Thyroid gland (tissue), 4 donors: Measurements from ENCODE around the gene VPREB1. TPM values are rescaled to one million over a fixed set of nuclear protein-coding genes. Genes with fewer than 3 reads are reported as not detected.
"Not testable (repeated sequence)": the region's sequence is repeated elsewhere in the genome, so short reads cannot be mapped to it uniquely, and the experiment has no call there.

ENCODE experiments used
- DNase-seq, 2 donors: peaks; one replicate each; pipeline ENCODE4 v3.0.0-alpha.2; 2019
- H3K27ac ChIP-seq, 3 donors: fragments of 200-600 bp; sonication (generic); 1 replicate in 2 of 3; 2 replicates in 1 of 3; pipeline ENCODE4 v1.5.1; 2016 to 2019; ENCODE audit warnings: mild to moderate bottlenecking in 1 of 3, moderate library complexity in 1 of 3
- H3K27me3 ChIP-seq: fragments of 200-600 bp; sonication (generic); one replicate; pipeline ENCODE4 v1.5.1; 2019
- H3K36me3 ChIP-seq, 2 donors: fragments of 200-600 bp; sonication (generic); one replicate each; pipeline ENCODE4 v1.5.1; 2016 to 2019
- H3K4me1 ChIP-seq, 2 donors: fragments of 200-600 bp; sonication (generic); one replicate each; pipeline ENCODE4 v1.5.1; 2017 to 2019
- H3K4me3 ChIP-seq, 3 donors: fragments of 200-600 bp; sonication (generic); replicated peaks in 1 of 3; 1 replicate in 2 of 3; 2 replicates in 1 of 3; pipeline ENCODE4 v1.5.1; 2016; ENCODE audit warnings: mild to moderate bottlenecking in 1 of 3
- H3K9me3 ChIP-seq: fragments of 200-600 bp; sonication (generic); one replicate; pipeline ENCODE4 v1.5.1; 2017
- POLR2A ChIP-seq, 2 donors: fragments of 450-650 bp; IDR thresholded peaks; one replicate each; pipeline ENCODE4 v1.6.1; 2017; ENCODE audit warnings: antibody characterized with exemption in 2 of 2, mild to moderate bottlenecking in 2 of 2, moderate library complexity in 1 of 2
- WGBS, 2 donors: methylation state at CpG; one replicate each; pipeline ENCODE4 v1.1.5; 2017; 5-methylcytosine and 5-hydroxymethylcytosine counted together
- intact Hi-C: fragments of 100-400 bp; cut with DNase I; formaldehyde crosslinking; loops from one replicate; pipeline ENCODE4 v1.15.1; 2023
- total RNA-seq, 4 donors: library from RNA; depleted of rRNA; stranded (reverse); fragments of >200 nt; gene quantifications; one replicate each; pipeline ENCODE4 v1.2.3, GENCODE V29; 2016
- TF ChIP-seq, protein P1 (sequence below), 6 experiments: fragments of 200-600 bp in 3 of 6; fragments of 450-650 bp in 3 of 6; sonication (generic) in 3 of 6; IDR thresholded peaks; one replicate each; pipeline ENCODE4 v1.5.1; 2016 to 2019; ENCODE audit warnings: antibody characterized with exemption in 6 of 6, mild to moderate bottlenecking in 2 of 6, inconsistent platforms in 1 of 6, moderate library complexity in 1 of 6

Gene VPREB1
- total RNA-seq, 4 donors from 2014 or later, result not detected

DNA sequence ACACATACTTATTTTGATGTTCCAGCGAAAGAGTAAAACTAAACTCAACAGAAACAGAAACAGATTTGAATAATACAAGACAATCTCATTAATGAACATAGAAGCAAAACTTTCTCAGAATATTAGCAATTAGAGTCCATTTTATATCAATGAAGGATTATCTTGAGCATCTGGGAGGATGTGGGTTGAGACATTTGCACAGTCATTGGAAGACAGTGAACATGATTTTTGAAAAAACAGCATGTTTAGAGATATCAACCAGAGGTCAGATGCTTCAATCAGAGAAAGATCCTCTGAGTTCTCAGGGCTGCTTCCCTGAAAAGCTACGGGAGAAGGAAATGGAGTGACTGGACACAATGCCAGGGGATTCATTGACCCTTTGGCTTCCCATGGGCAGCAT, 35.9 kb upstream of the VPREB1 start:
- 72 to 90% methylated on average over 2 of the region's 2 CpGs for WGBS, 2 donors
- Histone ChIP-seq H3K27me3 (no peaks in the 10 kb centered on the region), H3K36me3 (no peaks in the 10 kb centered on the region), H3K9me3 (no peaks in the 10 kb centered on the region), H3K27ac (no peak overlapping the region), H3K4me1 (peaks cover 4 to 5% of the 10 kb centered on the region in 2 donors), H3K4me3 (no peak overlapping the region)
- intact Hi-C loops, result no loop called here
- TF ChIP-seq, protein P1, sequence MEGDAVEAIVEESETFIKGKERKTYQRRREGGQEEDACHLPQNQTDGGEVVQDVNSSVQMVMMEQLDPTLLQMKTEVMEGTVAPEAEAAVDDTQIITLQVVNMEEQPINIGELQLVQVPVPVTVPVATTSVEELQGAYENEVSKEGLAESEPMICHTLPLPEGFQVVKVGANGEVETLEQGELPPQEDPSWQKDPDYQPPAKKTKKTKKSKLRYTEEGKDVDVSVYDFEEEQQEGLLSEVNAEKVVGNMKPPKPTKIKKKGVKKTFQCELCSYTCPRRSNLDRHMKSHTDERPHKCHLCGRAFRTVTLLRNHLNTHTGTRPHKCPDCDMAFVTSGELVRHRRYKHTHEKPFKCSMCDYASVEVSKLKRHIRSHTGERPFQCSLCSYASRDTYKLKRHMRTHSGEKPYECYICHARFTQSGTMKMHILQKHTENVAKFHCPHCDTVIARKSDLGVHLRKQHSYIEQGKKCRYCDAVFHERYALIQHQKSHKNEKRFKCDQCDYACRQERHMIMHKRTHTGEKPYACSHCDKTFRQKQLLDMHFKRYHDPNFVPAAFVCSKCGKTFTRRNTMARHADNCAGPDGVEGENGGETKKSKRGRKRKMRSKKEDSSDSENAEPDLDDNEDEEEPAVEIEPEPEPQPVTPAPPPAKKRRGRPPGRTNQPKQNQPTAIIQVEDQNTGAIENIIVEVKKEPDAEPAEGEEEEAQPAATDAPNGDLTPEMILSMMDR (IDR thresholded peaks at IDR 0.05), result no peak
- TF ChIP-seq POLR2A (IDR thresholded peaks at IDR 0.05), result no peak
- DNase-seq, result no peak

DNA sequence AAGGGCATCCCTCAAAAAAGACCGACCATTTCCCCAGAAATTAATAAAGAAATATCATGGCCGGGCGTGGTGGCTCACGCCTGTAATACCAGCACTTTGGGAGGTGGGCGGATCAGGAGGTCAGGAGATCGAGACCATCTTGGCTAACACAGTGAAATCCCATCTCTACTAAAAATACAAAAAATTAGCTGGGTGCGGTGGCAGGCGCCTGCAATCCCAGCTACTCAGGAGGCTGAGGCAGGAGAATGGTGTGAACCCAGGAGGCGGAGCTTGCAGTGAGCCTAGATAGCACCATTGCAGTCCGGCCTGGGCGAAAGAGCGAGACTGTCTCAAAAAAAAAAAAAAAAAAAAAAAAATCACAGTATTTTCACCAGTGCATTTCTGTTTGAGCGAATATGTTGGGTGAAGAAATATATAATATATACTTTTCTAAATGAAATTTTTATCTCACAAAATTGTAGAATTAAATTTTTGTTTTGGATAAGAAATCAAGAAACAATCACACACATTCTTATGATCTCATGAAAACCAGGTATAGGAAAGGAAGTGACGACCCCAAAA, 35.4 kb upstream of the VPREB1 start:
- H3K36me3 ChIP-seq, H3K4me1 ChIP-seq, H3K4me3 ChIP-seq, H3K9me3 ChIP-seq, H3K27me3 ChIP-seq, H3K27ac ChIP-seq, DNase-seq, intact Hi-C loops: not testable (repeated sequence)
- WGBS, 2 donors, result 89 to 95% methylated on average over 14 of the region's 14 CpGs

DNA sequence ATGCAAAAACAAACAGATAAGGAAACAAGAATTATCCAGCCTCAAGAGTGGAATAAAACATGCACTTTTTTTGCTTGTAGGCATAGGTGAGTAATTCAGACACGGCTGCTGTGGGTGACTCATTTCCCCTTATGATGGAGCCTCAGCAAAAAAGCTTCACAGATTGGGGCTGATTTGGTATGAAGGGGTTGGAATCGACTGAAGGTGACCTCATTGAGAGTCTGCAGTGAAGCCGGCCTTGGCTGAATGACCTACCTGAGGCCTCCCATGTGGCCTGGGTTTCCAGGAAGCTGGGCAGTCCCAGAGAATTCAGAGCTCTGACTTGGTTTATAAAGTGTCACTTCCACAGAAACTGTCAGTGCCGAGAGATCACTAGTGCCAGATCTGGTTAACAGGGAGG, 34.2 kb upstream of the VPREB1 start:
- no peak overlapping the region for H3K27ac ChIP-seq
- H3K4me1 ChIP-seq, result peaks cover 4 to 5% of the 10 kb centered on the region in 2 donors
- DNase-seq, result no peak
- TF ChIP-seq POLR2A (IDR thresholded peaks at IDR 0.05), result no peak
- TF ChIP-seq, protein P1 (IDR thresholded peaks at IDR 0.05), result no peak
- no peak overlapping the region for H3K4me3 ChIP-seq
- intact Hi-C loops, result no loop called here
- H3K36me3 ChIP-seq, result no peaks in the 10 kb centered on the region
- H3K27me3 ChIP-seq, result no peaks in the 10 kb centered on the region
- 47 to 63% methylated on average over 4 of the region's 4 CpGs for WGBS, 2 donors
- no peaks in the 10 kb centered on the region for H3K9me3 ChIP-seq

DNA sequence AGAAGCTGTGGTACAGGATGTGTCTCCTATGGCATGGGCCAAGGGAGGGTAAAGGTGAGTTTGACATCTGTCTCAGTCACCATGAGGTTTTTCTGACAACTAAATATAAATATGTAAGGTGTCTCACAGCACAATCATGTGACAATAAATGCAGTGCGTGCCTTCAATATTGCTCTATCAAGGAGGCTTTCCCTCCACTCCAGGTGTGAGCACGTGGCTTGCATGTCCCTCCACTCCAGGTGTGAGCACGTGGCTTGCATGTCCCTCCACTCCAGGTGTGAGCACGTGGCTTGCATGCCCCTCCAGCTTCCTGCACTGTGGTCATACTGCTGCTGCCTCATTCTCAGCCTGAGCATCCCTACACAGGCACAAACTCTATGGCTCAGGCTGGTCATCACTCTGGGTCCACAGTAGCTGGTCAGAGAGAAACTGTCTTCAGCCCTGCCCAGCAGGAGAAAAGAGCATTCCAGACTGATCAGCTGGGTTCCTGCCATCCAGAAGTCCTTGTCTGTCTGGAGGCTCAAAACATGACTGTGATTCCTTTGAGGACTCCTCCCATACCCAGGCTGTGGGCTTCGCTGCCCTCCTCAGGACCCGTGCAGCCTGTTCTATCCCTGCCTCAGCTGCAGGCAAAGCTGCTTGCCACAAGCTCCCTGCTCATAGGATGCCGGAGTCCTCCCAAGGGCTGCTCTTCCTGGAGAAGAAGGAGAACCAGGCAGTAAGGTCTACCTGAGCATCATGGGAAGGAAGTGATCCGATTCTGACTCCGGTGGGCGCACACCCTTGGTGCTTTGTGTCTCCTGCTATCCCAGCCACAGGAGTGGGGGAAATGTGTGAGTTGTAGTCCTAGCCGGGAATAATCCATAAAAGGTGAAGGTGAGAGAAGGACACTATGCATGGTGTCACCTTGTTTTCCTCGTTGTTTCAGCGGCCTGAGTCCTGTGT, 33.4 kb upstream of the VPREB1 start:
- WGBS, 2 donors, result 83 to 88% methylated on average over 11 to 12 of the region's 13 CpGs
- Histone ChIP-seq H3K27ac (no peak overlapping the region), H3K4me1 (peaks cover 4 to 5% of the 10 kb centered on the region in 2 donors), H3K27me3 (no peaks in the 10 kb centered on the region), H3K9me3 (no peaks in the 10 kb centered on the region), H3K36me3 (no peaks in the 10 kb centered on the region), H3K4me3 (no peak overlapping the region)
- TF ChIP-seq, protein P1 (IDR thresholded peaks at IDR 0.05), result no peak
- TF ChIP-seq POLR2A (IDR thresholded peaks at IDR 0.05), result no peak
- no peak for DNase-seq
- intact Hi-C loops, result no loop called here

DNA sequence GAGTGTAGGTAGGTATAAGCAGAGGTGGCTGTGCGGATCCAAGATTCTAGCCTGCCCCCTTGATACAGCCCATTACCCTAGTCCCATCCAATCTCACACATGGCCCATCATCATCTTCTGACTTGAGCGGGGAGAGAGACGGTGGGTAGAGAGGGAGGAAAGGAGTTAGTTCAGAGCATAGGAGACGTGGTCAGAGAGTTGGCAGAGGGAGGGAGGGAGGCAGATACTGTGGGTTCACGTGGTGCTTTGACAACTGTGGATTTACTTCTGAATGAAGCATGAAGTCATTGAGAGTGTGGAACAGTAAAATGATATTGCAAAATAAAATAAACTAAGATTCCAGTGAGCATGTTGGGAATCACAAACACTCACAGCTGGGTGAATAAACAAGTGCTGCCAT, 31.4 kb upstream of the VPREB1 start:
- Histone ChIP-seq H3K27ac (no peak overlapping the region), H3K27me3 (no peaks in the 10 kb centered on the region), H3K4me1 (peaks cover 0 to 1% of the 10 kb centered on the region in 2 donors), H3K36me3 (no peaks in the 10 kb centered on the region), H3K9me3 (no peaks in the 10 kb centered on the region), H3K4me3 (no peak overlapping the region)
- no peak for DNase-seq
- no peak for TF ChIP-seq POLR2A (IDR thresholded peaks at IDR 0.05)
- TF ChIP-seq, protein P1 (IDR thresholded peaks at IDR 0.05), result no peak
- intact Hi-C loops, result no loop called here
- WGBS, 2 donors, result 40 to 45% methylated on average over 5 of the region's 5 CpGs
